Measurements from ENCODE around the gene LRR1. TPM values are rescaled to one million over a fixed set of nuclear protein-coding genes. Genes with fewer than 3 reads are reported as not detected.
A peak's percentile ranks its signal among the peaks of the same experiment; 100 is the strongest.
"Not testable (repeated sequence)": the region's sequence is repeated elsewhere in the genome, so short reads cannot be mapped to it uniquely, and the experiment has no call there.

LRR1 gene
- polyA plus RNA-seq, 2 of the 4 experiments (the other 2 are of a cell fraction) = 50.7 to 52.8 TPM

GRCh38 chr14:49614196-49614595, 15.5 kb downstream of the LRR1 start:
- H3K27ac ChIP-seq = no peak overlapping the region
- peaks cover 27% of the 10 kb centered on the region for H3K4me1 ChIP-seq
- H3K4me3 ChIP-seq = no peak overlapping the region
- no peak for ATAC-seq
- H3K9me3 ChIP-seq = no peaks in the 10 kb centered on the region
- no peak overlapping the region for H3K4me2 ChIP-seq
- no peak for DNase-seq (ENCODE audit: low read depth in 1 of 2, low spot score in 1 of 2)
- no peak for TF ChIP-seq MAFK (IDR thresholded peaks at IDR 0.05; ENCODE audit: partially characterized antibody)
- TF ChIP-seq RNF2 (IDR thresholded peaks at IDR 0.05; ENCODE audit: borderline replicate concordance, low read depth) = no peak
- no peak for TF ChIP-seq NPAS2 (CRISPR knock-in tag; IDR thresholded peaks at IDR 0.05; ENCODE audit: borderline replicate concordance)
- TF ChIP-seq HEYL (CRISPR knock-in tag; IDR thresholded peaks at IDR 0.05) = no peak
- TF ChIP-seq ESRRA (IDR thresholded peaks at IDR 0.05; ENCODE audit: borderline replicate concordance, low read length) = no peak
- no peak for TF ChIP-seq SREBF2 (IDR thresholded peaks at IDR 0.05)
- no peak for TF ChIP-seq RCOR1 (IDR thresholded peaks at IDR 0.05; ENCODE audit: low read depth, low read length)
- no peak for TF ChIP-seq TP53 (CRISPR knock-in tag; IDR thresholded peaks at IDR 0.05)
- ChIA-PET CTCF (interaction anchor here (0.9 to 1.5 kb wide), 3 partner anchors 9 to 27 kb away, joined by 3 to 7 read pairs (median 4); partner anchors contain the start of gene DNAAF2), POLR2A (no interaction called here)
- WGBS (ENCODE audit: missing lambda C conversion rate) = 90% methylated on average over 2 of the region's 2 CpGs
- no peak for FAIRE-seq

- Histone ChIP-seq H3K4me3 (no peak overlapping the region), H3K4me2 (no peak overlapping the region), H3K27ac (no peak overlapping the region), H3K9me3 (no peaks in the 10 kb centered on the region), H3K4me1 (peaks cover 28% of the 10 kb centered on the region)
- TF ChIP-seq HOXB13 (CRISPR knock-in tag; IDR thresholded peaks at IDR 0.05; ENCODE audit: low read depth) = no peak
- TF ChIP-seq ATOH8 (CRISPR knock-in tag; IDR thresholded peaks at IDR 0.05; ENCODE audit: low read depth) = no peak
- no peak for TF ChIP-seq SMC3 (IDR thresholded peaks at IDR 0.05)
- TF ChIP-seq RCOR1 (IDR thresholded peaks at IDR 0.05; ENCODE audit: low read depth, low read length) = no peak
- TF ChIP-seq ESRRA (IDR thresholded peaks at IDR 0.05; ENCODE audit: borderline replicate concordance, low read length) = no peak
- no peak for TF ChIP-seq GATA3 (IDR thresholded peaks at IDR 0.05; ENCODE audit: borderline replicate concordance)
- no peak for TF ChIP-seq EHF (CRISPR knock-in tag; IDR thresholded peaks at IDR 0.05)
- no peak for TF ChIP-seq ZFP36 (IDR thresholded peaks at IDR 0.05; ENCODE audit: borderline replicate concordance, partially characterized antibody)
- TF ChIP-seq FOSL2 (IDR thresholded peaks at IDR 0.05) = no peak
- TF ChIP-seq FOSL2 (CRISPR knock-in tag; IDR thresholded peaks at IDR 0.05) = no peak
- no peak for TF ChIP-seq FOSB (CRISPR knock-in tag; IDR thresholded peaks at IDR 0.05)
- no peak for TF ChIP-seq EHMT2 (IDR thresholded peaks at IDR 0.05; ENCODE audit: low read depth)
- TF ChIP-seq ELK1 (IDR thresholded peaks at IDR 0.05; ENCODE audit: low read depth, low read length) = no peak
- no peak for TF ChIP-seq MAX (IDR thresholded peaks at IDR 0.05)
- no peak for TF ChIP-seq KDM5A (IDR thresholded peaks at IDR 0.05)
- ChIA-PET POLR2A (no interaction called here), CTCF (interaction anchor here (1.5 kb wide), 2 partner anchors 10 to 19 kb away, joined by 4 to 7 read pairs; partner anchors contain the start of gene DNAAF2)
- FAIRE-seq = no peak
- no peak for DNase-seq (ENCODE audit: low read depth in 1 of 2, low spot score in 1 of 2)
- ATAC-seq = no peak
- WGBS (ENCODE audit: missing lambda C conversion rate) = 89% methylated on average over 6 of the region's 6 CpGs
Observed at GRCh38 chr14:49615776-49616175, 17.0 kb downstream of the LRR1 start.

GRCh38 chr14:49617852-49618519, 19.2 kb downstream of the LRR1 start:
- DNase-seq (ENCODE audit: low read depth in 1 of 2, low spot score in 1 of 2) (no peak), FAIRE-seq (no peak), ATAC-seq (no peak)
- Histone ChIP-seq H3K4me3 (no peak overlapping the region), H3K9me3 (no peaks in the 10 kb centered on the region), H3K4me2 (peak overlapping the region; percentile 81; the same call in 2 of the 3 replicates), H3K4me1 (peaks cover 34% of the 10 kb centered on the region), H3K27ac (0 out of 6 replicates have a peak overlapping the region, but pooled peaks of 1 of the 2 experiments have one; percentile 11)
- CTCF ChIA-PET = interaction anchor here (1.0 to 1.4 kb wide), 3 partner anchors 14 to 31 kb away, joined by 3 to 4 read pairs (median 3); no protein-coding TSS in a partner anchor
- POLR2A ChIA-PET = interaction anchor here (1.6 kb wide), 1 partner anchor 16 kb away, joined by 6 read pairs; no protein-coding TSS in a partner anchor
- TF ChIP-seq PHF8 (IDR thresholded peaks at IDR 0.05; ENCODE audit: borderline replicate concordance, low read depth) = no peak
- 96% methylated on average over 6 of the region's 6 CpGs for WGBS (ENCODE audit: missing lambda C conversion rate)

- CTCF ChIA-PET; ATAC-seq; FAIRE-seq; H3K9me3 ChIP-seq; DNase-seq (ENCODE audit: low read depth in 1 of 2, low spot score in 1 of 2): not testable (repeated sequence)
- H3K4me2 ChIP-seq = peak overlapping the region; percentile 81
- 10% methylated on average over 18 of the region's 19 CpGs for WGBS (ENCODE audit: missing lambda C conversion rate)
- POLR2A ChIA-PET = interaction anchor here (2.3 to 3.3 kb wide), 3 partner anchors 13 to 21 kb away, joined by 13 to 46 read pairs (median 23); partner anchors contain the start of genes DNAAF2 and LRR1
- peak overlapping the region; percentile 95 to 96 for H3K27ac ChIP-seq
- H3K4me1 ChIP-seq = peaks cover 47% of the 10 kb centered on the region
- peak overlapping the region; percentile 78 for H3K4me3 ChIP-seq
Observed at GRCh38 chr14:49619273-49619672, 20.5 kb downstream of the LRR1 start.
